ENCODE results near the gene RAET1G. TPM values are rescaled to one million over a fixed set of nuclear protein-coding genes. Genes with fewer than 3 reads are reported as not detected.
"Not testable (repeated sequence)": the region's sequence is repeated elsewhere in the genome, so short reads cannot be mapped to it uniquely, and the experiment has no call there.

The RAET1G gene
- total RNA-seq, 2 experiments from 2014 or later, result not detected

- POLR2A ChIA-PET, result no interaction called here
- H3K9me3 Mint-ChIP-seq, result no peaks in the 10 kb centered on the region
- DNase-seq (no peak), ATAC-seq (ENCODE audit: low read depth) (no peak)
- H3K27ac Mint-ChIP-seq, result no peak overlapping the region
- no peak overlapping the region for H3K4me3 Mint-ChIP-seq
- H3K27me3 Mint-ChIP-seq, result peaks cover 83% of the 10 kb centered on the region
- H3K4me1 Mint-ChIP-seq, result peaks cover 20% of the 10 kb centered on the region
- H3K36me3 Mint-ChIP-seq, result no peaks in the 10 kb centered on the region
Measured at GRCh38 chr6:149961728-149962425, 39.0 kb upstream of the RAET1G start.

DNA sequence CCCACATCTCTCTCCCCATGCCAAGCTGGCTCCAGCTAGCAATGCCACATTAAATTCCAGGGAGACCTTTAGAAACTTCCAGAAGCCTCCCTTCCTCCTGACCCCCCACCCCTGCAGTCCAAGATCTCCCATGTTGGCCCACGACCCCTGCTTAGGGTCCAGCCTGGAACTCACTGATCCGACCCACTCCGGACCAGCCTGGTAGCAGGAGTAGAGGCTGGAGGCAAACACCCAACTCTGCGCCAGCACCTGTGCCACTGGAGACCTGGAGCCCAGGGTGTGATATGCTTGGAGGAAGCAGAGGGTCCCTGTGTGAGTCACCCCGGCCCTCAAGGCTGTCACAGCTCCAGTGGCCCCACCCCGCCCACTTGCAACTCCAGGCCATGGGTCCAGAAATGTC lies 37.6 kb upstream of the RAET1G start:
- H3K4me1 Mint-ChIP-seq, result peaks cover 19% of the 10 kb centered on the region
- ATAC-seq (ENCODE audit: low read depth), result no peak
- DNase-seq, result no peak
- H3K4me3 Mint-ChIP-seq, result no peak overlapping the region
- POLR2A ChIA-PET, result no interaction called here
- H3K27ac Mint-ChIP-seq, result no peak overlapping the region
- H3K36me3 Mint-ChIP-seq, result no peaks in the 10 kb centered on the region
- H3K9me3 Mint-ChIP-seq, result no peaks in the 10 kb centered on the region
- peaks cover 87% of the 10 kb centered on the region for H3K27me3 Mint-ChIP-seq

GRCh38 chr6:149959806-149960205 lies 36.9 kb upstream of the RAET1G start:
- peaks cover 18% of the 10 kb centered on the region for H3K4me1 Mint-ChIP-seq
- DNase-seq, POLR2A ChIA-PET: not testable (repeated sequence)

GRCh38 chr6:149958124-149958523 lies 35.2 kb upstream of the RAET1G start:
- DNase-seq; ATAC-seq (ENCODE audit: low read depth); POLR2A ChIA-PET; H3K36me3 Mint-ChIP-seq; H3K27ac Mint-ChIP-seq; H3K9me3 Mint-ChIP-seq; H3K4me3 Mint-ChIP-seq; H3K4me1 Mint-ChIP-seq: not testable (repeated sequence)
- H3K27me3 Mint-ChIP-seq, result peaks cover 80% of the 10 kb centered on the region

More at GRCh38 chr6:149959806-149960205, 36.9 kb upstream of the RAET1G start:
- peaks cover 86% of the 10 kb centered on the region for H3K27me3 Mint-ChIP-seq
- H3K9me3 Mint-ChIP-seq; ATAC-seq (ENCODE audit: low read depth); H3K4me3 Mint-ChIP-seq; H3K36me3 Mint-ChIP-seq; H3K27ac Mint-ChIP-seq: not testable (repeated sequence)

DNA sequence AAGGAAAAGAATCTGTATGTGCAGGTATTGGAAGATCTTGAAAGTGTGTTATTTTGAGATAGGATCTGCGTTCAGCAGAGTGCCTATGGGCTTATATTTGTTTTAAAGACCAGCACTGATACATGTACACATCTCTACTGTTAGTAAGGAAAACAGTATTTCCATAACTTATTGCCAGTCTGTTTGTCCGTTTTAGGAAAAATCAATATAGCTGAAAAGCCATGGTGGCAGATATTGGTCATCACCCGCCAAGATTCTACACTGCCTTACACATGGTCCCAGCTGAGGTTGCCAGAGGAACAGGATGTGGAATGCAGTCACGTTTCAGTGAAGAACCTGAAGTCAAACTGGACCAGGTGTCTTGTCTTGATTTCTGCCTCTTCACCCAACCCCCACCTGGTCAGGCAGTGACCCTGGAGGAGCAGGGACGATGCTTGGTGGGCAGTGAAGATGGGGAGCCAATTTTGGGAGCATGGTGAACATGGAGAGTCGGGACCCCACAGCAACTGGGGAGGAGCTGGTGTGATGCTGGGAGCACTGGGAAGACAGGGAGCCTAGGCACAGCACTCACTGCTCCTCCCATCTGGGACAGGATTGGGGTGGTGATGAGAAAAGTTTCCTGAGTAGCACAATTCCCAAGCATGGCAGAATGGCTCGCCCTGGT lies 32.9 kb upstream of the RAET1G start:
- peaks cover 81% of the 10 kb centered on the region for H3K27me3 Mint-ChIP-seq
- DNase-seq; ATAC-seq (ENCODE audit: low read depth); H3K4me3 Mint-ChIP-seq; H3K4me1 Mint-ChIP-seq; H3K27ac Mint-ChIP-seq; H3K9me3 Mint-ChIP-seq; POLR2A ChIA-PET; H3K36me3 Mint-ChIP-seq: not testable (repeated sequence)

DNA sequence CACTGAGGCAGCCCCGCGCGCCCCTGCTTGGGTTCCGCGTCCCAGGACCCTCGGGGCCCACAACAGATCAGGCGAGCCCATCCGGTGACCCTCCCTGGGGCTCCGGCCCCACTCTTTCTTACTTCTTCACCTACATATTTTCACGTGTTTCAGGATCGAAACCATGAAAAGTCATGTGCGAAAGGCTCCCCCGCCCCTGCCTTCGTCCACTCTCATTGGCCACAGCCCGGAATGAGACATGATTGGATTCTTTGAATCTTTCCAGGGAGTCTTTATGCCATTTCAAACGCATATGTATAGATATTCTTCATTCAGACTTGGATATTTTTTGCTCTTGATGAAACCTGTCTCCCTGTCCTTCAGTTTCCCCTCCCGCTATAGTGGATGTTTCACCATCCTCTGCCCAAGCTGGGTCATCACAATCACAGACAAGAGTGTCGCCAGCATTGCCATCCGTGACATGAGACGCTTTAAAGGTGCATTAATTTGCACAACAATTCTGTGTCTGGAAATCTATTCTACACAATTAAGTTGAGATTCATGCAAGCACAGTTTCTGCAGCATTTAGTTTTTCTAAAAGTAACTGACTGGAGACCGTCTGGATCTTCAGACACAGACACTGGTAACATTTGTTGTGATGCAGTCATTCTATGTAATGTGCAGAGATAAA lies 32.2 kb upstream of the RAET1G start:
- H3K27me3 Mint-ChIP-seq, result peaks cover 81% of the 10 kb centered on the region
- H3K27ac Mint-ChIP-seq; H3K9me3 Mint-ChIP-seq; ATAC-seq (ENCODE audit: low read depth); H3K36me3 Mint-ChIP-seq; DNase-seq; POLR2A ChIA-PET; H3K4me1 Mint-ChIP-seq: not testable (repeated sequence)
- peak overlapping the region; percentile 65 for H3K4me3 Mint-ChIP-seq

DNA sequence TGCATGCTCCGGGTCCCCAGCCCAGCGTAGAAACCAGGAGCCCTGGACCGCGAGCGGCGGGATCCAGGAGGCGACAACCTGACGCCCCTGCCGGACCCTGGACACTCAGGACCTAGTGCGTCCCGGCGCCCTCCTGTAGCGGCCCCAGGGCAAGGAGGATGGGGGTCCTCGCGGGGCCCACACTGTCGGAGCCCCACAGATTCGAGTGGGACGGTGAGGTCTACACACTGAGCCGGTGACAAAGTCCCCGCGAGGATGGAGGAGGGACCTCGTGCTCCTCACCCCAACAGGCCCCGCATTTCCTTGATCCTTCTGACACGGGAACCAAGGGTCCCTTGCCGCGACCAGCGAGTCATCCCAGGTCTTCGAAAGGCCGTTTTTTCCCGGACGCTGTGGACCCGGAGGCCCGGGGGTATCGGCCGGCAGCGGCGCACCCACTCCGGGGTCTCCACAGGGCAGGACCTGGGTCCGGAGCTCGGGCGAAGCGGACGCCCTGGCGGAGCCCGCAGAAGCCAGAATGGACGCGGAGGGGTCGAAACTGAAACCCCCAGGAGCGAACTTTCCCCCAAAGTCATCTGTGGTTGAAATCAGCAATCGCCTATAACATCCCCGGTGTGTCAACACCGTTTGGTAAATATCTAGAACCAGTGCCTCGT lies 31.5 kb upstream of the RAET1G start:
- ATAC-seq (ENCODE audit: low read depth), result peak; percentile 35
- H3K27ac Mint-ChIP-seq, POLR2A ChIA-PET, H3K36me3 Mint-ChIP-seq, DNase-seq, H3K9me3 Mint-ChIP-seq, H3K4me1 Mint-ChIP-seq: not testable (repeated sequence)
- H3K4me3 Mint-ChIP-seq, result peak overlapping the region; percentile 31
- peaks cover 81% of the 10 kb centered on the region for H3K27me3 Mint-ChIP-seq

DNA sequence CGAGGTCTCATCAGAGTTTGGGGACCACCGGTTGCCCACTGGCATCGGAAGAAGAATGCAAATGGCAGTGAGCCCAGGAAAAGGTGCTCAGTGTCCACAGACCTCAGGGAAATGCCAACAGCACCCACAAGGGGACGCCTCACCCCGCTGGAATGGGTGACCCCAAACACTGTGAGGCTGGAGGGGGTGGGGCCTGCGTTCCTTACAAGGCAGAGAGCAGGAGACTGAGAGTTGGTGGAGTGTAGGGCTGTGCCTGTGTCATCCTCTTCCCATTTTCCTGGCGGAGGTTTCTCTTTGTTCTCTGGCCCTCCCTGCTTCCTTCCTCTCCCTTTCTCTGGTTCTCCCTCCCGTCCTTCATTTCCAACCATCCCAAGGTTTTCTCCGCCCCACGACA lies 31.0 kb upstream of the RAET1G start:
- POLR2A ChIA-PET, H3K4me1 Mint-ChIP-seq, H3K9me3 Mint-ChIP-seq, H3K36me3 Mint-ChIP-seq, H3K27ac Mint-ChIP-seq, DNase-seq: not testable (repeated sequence)
- H3K4me3 Mint-ChIP-seq, result peak overlapping the region; percentile 31
- peak; percentile 88 for ATAC-seq (ENCODE audit: low read depth)
- peaks cover 80% of the 10 kb centered on the region for H3K27me3 Mint-ChIP-seq

GRCh38 chr6:149953390-149953789 lies 30.5 kb upstream of the RAET1G start:
- not testable (repeated sequence) for ATAC-seq (ENCODE audit: low read depth); H3K36me3 Mint-ChIP-seq
- peaks cover 81% of the 10 kb centered on the region for H3K27me3 Mint-ChIP-seq

GRCh38 chr6:149951626-149952025 lies 28.7 kb upstream of the RAET1G start:
- Mint-ChIP-seq H3K36me3 (no peaks in the 10 kb centered on the region), H3K4me1 (peaks cover 6% of the 10 kb centered on the region), H3K27ac (no peak overlapping the region), H3K27me3 (peaks cover 77% of the 10 kb centered on the region), H3K4me3 (no peak overlapping the region), H3K9me3 (no peaks in the 10 kb centered on the region)
- DNase-seq, result no peak
- POLR2A ChIA-PET, result no interaction called here
- ATAC-seq (ENCODE audit: low read depth), result no peak

More at GRCh38 chr6:149953390-149953789, 30.5 kb upstream of the RAET1G start:
- H3K4me3 Mint-ChIP-seq, H3K9me3 Mint-ChIP-seq, H3K27ac Mint-ChIP-seq, H3K4me1 Mint-ChIP-seq, DNase-seq, POLR2A ChIA-PET: not testable (repeated sequence)

DNA sequence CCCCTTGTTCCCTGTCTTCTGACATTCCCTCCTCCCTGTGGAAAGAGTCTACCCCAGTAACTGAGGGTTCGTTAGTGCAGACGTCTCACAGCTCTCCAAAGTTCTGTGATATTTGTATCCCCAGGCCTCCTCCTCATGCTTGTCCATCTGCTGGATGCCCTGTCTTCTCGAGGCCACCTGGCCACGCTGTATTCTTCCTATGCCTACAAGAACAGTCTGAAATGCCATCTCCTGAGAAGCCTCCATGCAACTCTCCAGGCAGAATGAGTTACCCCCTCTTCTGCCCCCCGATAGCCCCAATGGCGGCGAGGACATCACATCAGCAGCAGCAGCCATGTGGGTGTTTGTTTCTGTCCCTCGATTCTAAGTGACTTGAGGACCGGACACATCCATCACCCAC lies 28.2 kb upstream of the RAET1G start:
- POLR2A ChIA-PET, result no interaction called here
- Mint-ChIP-seq H3K9me3 (no peaks in the 10 kb centered on the region), H3K27ac (no peak overlapping the region), H3K4me3 (no peak overlapping the region), H3K36me3 (no peaks in the 10 kb centered on the region), H3K4me1 (peaks cover 6% of the 10 kb centered on the region), H3K27me3 (peaks cover 77% of the 10 kb centered on the region)
- ATAC-seq (ENCODE audit: low read depth) (no peak), DNase-seq (no peak)

DNA sequence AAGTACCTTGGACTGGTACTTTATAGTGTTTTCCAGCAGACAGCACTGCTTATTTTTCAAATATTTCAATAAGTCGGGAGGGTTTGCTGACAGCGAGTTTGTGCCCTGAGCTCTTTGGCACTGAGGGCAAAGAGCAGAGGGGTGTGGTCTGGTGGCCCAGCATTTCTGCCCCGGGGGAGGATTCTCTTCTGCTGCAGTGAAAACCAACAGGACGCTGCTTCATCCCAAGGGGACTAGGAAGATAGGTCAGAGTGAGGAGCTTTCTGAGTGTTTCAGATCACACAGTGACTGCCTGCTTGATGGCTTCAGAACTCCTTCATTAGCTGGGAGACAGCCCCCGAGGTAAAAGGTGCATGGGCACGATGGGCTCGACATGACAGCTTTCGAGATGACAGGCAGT lies 27.5 kb upstream of the RAET1G start:
- Mint-ChIP-seq H3K27ac (no peak overlapping the region), H3K27me3 (peaks cover 70% of the 10 kb centered on the region), H3K36me3 (no peaks in the 10 kb centered on the region), H3K4me1 (peaks cover 5% of the 10 kb centered on the region), H3K4me3 (no peak overlapping the region), H3K9me3 (no peaks in the 10 kb centered on the region)
- POLR2A ChIA-PET, result no interaction called here
- DNase-seq (no peak), ATAC-seq (ENCODE audit: low read depth) (no peak)

GRCh38 chr6:149948616-149949015 lies 25.7 kb upstream of the RAET1G start:
- Mint-ChIP-seq H3K4me3 (no peak overlapping the region), H3K27ac (no peak overlapping the region), H3K27me3 (peaks cover 61% of the 10 kb centered on the region), H3K4me1 (peaks cover 1% of the 10 kb centered on the region), H3K9me3 (no peaks in the 10 kb centered on the region), H3K36me3 (no peaks in the 10 kb centered on the region)
- ATAC-seq (ENCODE audit: low read depth) (no peak), DNase-seq (no peak)
- POLR2A ChIA-PET, result no interaction called here
